Neural cell (in vitro differentiated cells): ENCODE measurements around the gene KCNJ16.

Experiments
- EP300 ChIP-seq: fragments of 450-650 bp; conservative IDR thresholded peaks from 2 replicates; pipeline ENCODE4 v1.6.1; 2014; ENCODE audit warnings: antibody characterized with exemption, mild to moderate bottlenecking, moderate library complexity; ENCODE audit not compliant: poor library complexity, severe bottlenecking
- EZH2 ChIP-seq: fragments of 200-600, 300-800 bp; shearing (Covaris generic), sonication (generic); IDR thresholded peaks from 2 replicates; pipeline ENCODE4 v1.6.1; 2014; ENCODE audit warnings: antibody characterized with exemption, low read length, borderline replicate concordance, mild to moderate bottlenecking; ENCODE audit not compliant: insufficient read depth, poor library complexity, severe bottlenecking
- POLR2AphosphoS5 ChIP-seq: IDR thresholded peaks from 2 replicates; pipeline ENCODE4 v1.6.1; 2012
- RAD21 ChIP-seq: fragments of 450-650 bp; conservative IDR thresholded peaks from 2 replicates; pipeline ENCODE4 v1.6.1; 2014; ENCODE audit warnings: antibody characterized with exemption, mild to moderate bottlenecking, moderate library complexity
- SMC3 ChIP-seq: fragments of 450-650 bp; conservative IDR thresholded peaks from 2 replicates; pipeline ENCODE4 v1.6.1; 2014; ENCODE audit warnings: antibody characterized with exemption, mild to moderate bottlenecking, moderate library complexity; ENCODE audit not compliant: poor library complexity
- TAF1 ChIP-seq: IDR thresholded peaks from 2 replicates; pipeline ENCODE4 v1.6.1; 2012; ENCODE audit warnings: low read depth
- TF ChIP-seq, protein P1 (sequence below): fragments of 450-650 bp; IDR thresholded peaks from 2 replicates; pipeline ENCODE4 v1.5.1; 2014; ENCODE audit warnings: antibody characterized with exemption, mild to moderate bottlenecking, moderate library complexity; ENCODE audit not compliant: poor library complexity, severe bottlenecking

DNA sequence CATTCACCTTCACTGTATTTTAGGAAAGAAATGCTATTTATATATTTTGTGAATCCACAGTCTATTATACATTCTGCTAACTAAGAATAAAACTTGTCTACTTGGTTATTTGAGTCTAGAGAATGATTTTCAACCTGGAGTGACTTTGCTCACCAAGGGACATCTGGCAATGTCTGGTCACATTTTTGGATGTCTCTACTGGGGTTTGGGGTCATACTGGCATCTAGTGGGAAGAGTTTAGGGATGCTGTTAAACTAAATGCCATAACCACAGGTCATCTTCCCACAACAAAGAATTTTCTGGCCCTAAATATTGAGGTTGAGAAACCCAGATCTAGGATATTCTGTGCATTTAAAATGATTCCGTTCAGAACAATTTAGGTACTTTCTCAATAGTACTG, 26.0 kb downstream of the KCNJ16 start:
- TF ChIP-seq, protein P1, sequence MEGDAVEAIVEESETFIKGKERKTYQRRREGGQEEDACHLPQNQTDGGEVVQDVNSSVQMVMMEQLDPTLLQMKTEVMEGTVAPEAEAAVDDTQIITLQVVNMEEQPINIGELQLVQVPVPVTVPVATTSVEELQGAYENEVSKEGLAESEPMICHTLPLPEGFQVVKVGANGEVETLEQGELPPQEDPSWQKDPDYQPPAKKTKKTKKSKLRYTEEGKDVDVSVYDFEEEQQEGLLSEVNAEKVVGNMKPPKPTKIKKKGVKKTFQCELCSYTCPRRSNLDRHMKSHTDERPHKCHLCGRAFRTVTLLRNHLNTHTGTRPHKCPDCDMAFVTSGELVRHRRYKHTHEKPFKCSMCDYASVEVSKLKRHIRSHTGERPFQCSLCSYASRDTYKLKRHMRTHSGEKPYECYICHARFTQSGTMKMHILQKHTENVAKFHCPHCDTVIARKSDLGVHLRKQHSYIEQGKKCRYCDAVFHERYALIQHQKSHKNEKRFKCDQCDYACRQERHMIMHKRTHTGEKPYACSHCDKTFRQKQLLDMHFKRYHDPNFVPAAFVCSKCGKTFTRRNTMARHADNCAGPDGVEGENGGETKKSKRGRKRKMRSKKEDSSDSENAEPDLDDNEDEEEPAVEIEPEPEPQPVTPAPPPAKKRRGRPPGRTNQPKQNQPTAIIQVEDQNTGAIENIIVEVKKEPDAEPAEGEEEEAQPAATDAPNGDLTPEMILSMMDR: no peak
- no peak for TF ChIP-seq POLR2AphosphoS5
- TF ChIP-seq EZH2: no peak
- TF ChIP-seq TAF1: no peak
- TF ChIP-seq SMC3: no peak
- TF ChIP-seq EP300: no peak
- TF ChIP-seq RAD21: no peak
